GM18508 (cell line): ENCODE data around the gene RFK.
"Not testable (repeated sequence)": the region's sequence is repeated elsewhere in the genome, so short reads cannot be mapped to it uniquely, and the experiment has no call there.

Source experiments
- ATAC-seq: cut with Tn5 transposase; IDR thresholded peaks from one replicate; pipeline ENCODE4 v1.9.1; 2021; ENCODE audit warnings: moderate number of reproducible peaks; ENCODE audit not compliant: insufficient read depth, unreplicated experiment

The RFK gene

GRCh38 chr9:76394195-76394959, at the start of gene RFK:
RFK (minus strand) TSS chr9:76394426; CDS start chr9:76394171, 255 bp downstream.
- peak; percentile 48 for ATAC-seq

DNA sequence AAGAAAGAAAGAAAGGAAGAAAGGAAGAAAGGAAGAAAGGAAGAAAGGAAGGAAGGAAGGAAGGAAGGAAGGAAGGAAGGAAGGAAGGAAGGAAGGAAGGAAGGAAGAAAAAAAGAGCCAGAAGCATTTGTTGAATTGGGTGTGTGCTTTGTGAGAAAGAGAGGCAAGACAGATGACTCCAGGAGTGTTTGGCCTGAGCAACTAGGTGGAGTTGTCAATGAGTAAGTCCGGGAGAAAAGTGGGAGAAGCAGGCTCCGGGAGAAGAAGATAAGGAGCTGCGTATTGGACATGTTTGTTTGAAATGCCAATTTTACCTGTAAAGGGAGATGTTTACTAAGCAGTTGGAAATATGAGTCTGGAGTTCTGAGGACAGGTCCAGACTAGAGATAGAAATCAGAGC, 49.7 kb upstream of the RFK start:
- ATAC-seq = no peak

- ATAC-seq = peak; percentile 48
Measured at GRCh38 chr9:76441551-76442322, 47.5 kb upstream of the RFK start.

DNA sequence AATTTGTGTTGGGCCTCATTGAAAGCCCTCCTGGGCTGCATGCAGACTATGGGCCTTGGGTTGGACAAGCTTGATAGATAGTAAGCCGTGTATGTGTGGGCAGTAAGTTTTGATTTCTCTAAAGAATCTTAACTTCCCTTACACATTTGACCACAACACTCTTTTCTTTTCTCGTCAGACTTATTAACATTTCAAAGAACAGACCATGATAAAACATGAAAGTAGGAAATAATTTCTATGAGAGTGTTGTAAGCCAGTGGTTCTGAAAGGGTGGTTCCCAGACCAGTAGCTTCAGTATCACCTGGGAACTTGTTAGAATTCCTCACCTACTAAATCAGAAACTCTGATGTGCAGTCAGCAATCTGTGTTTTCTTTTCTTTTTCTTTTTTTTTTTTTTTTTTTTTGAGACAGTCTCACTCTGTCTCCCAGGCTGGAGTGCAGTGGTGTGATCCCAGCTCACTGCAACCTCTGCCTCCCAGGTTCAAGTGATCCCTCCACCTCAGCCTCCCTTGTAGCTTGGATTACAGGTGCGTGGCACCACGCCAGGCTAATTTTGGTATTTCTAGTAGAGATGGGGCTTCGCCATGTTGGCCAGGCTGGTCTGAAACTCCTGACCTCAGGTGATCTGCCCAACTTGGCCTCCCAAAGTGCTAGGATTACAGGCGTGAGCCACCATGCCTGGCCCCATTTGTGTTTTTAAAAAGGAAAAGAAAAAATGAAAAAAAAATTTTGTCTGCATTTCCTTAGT, 44.8 kb upstream of the RFK start:
- peak; percentile 68 for ATAC-seq

GRCh38 chr9:76437017-76437699, 42.9 kb upstream of the RFK start:
- ATAC-seq = not testable (repeated sequence)

- not testable (repeated sequence) for ATAC-seq
Measured at GRCh38 chr9:76434897-76435296, 40.7 kb upstream of the RFK start.

DNA sequence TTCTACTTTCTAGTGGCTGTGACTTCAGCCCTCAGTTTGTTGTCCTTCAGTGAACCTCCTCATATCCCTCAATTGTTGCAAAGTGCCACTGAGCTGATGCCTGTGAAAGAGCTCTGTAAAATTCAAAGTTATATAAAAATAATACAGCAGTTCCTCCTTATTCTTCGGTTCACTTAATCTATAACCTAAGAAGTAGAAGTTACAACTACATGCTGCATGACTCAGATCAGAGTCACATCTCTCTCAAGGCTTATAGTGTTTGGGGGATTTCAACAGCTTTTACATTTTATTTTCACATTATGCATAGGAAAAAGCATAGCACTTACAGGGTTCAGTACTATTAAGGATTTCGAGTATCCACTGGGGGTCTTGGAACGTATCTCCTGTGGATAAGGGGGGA, 39.6 kb upstream of the RFK start:
- no peak for ATAC-seq

DNA sequence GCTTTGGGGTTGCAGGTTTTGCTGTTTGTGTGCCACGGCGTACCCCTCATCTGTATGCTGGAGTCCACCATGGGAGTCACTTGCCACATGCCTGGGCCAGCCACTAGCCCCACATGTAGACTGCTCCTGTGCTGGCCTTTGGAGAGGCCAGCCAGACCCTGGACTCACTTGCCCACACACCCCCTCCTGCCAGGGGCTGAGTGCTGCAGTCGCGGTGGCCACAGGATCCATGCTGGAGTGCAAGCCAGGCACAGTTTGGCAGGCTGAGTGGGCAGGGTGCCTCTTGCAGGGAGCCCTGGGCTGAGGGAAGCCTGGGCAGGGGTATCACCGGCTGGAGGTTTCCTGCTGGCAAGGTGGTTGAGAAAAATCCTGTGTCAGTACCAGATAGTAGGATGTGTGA, 39.2 kb upstream of the RFK start:
- no peak for ATAC-seq

DNA sequence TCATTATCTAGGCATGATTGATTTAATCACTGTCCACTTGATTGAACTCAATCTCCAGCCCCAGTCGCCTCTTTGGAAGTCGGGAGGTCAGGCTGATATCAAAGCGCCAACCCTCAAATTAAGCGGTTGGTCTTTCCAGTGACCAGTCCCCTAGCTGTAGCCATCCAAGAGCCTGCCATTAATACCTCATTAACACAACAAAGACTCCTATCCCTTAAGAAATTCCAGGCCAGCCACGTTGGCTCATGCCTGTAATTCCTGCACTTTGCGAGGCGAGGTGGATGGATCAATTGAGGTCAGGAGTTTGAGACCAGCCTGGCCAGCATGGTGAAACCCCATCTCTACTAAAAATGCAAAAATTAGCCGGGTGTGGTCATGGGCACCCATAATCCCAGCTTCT, 37.4 kb upstream of the RFK start:
- no peak for ATAC-seq

DNA sequence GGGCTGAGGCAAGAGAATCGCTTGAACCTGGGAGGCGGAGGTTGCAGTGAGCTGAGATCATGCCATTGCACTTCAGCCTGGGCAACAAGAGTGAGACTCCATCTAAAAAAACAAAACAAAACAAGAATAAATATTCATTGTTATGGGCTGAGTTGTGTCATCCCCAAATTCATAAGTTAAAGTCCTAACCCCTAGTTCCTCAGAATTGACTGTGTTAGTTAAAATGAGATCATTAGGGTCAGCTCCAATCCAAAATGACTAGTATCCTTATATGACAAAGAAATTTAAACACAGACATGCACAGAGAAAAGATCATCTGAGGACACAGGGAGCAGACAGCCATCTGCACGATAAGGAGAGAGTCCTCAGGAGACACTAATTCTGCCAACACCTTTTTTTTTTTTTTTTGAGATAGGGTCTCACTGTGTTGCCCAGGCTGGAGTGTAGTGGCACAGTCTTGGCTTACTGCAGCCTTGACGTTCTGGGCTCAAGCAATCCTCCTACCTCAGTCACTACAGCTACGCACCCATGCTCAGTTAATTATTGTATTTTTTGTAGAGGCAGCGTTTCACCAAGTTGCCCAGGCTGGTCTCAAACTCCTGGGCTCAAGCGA, 32.7 kb upstream of the RFK start:
- ATAC-seq = no peak

- ATAC-seq = no peak
Measured at GRCh38 chr9:76425677-76426453, 31.6 kb upstream of the RFK start.

GRCh38 chr9:76424491-76424890, 30.3 kb upstream of the RFK start:
- ATAC-seq = peak; percentile 56

DNA sequence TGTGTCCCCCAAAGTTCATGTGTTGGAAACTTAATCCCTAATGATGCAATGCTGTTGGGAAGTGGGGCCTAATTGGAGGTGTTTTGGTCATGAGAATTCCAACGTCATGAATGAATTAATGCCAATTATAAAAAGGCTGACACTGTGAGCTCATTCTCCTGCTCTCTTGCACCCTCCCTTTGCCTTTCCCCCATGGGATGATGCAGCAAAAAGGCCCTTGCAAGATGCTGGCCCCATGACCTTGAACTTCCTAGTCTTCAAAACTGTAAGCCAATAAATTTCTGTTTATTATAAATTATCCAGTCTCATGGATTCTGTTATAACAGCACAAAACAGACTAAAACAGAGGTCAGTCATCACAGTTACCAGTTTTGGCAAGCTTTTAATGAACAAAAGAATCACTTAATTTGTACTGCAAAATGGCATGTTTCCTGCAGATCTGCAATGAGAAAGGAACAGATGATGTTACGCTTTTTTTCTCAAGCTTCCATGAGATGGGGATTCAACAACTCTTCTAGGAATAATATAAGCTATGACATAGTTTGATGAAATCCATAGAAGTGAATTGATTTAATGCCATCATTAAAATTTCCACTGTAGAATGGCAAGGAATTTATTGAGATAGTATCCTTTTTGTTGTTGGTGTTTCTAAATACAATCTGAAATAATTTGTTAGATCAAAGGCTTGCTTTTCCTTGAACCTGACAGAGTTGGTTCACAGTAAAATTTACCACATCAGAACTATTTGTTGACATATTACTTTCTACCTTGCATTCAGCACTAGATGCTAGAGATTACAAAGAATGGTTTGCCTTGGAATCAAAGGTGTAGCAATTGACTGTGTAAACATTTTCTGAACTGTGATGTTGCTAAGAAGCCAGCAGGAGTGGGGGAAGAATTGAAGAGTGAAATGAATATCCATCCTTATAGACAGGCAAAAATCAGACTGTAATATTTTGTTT, 29.3 kb upstream of the RFK start:
- no peak for ATAC-seq

DNA sequence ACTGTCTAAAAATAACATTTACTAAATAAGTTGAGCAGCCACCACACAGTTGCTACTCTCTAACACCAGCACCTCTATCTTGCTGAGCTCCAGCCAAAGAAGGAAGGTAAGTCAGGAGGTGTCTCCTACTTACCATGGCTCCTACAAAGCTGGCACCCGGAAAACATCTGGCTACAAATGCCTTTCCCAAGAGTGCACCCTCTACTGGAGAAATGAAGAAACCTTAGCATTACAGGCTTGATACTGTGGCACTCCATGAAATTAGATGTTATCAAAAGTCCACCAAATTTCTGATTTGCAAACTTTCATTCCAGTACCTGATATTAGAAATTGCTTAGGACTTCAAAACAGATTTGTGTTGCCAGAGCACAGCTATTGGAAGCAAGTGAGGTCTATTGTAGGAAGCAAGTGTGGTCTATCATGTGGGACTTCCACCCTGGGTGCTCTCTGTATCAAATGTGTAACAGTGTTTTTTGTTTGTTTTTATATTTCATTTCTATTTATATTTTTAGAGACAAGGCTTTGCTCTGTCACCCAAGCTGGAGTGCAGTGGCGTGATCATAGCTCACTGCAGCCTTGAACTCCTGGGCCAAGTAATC, 25.7 kb upstream of the RFK start:
- ATAC-seq = no peak

- ATAC-seq = no peak
Measured at GRCh38 chr9:76417394-76417793, 23.2 kb upstream of the RFK start.

GRCh38 chr9:76415731-76416130, 21.5 kb upstream of the RFK start:
- no peak for ATAC-seq

GRCh38 chr9:76415154-76415553, 20.9 kb upstream of the RFK start:
- no peak for ATAC-seq

DNA sequence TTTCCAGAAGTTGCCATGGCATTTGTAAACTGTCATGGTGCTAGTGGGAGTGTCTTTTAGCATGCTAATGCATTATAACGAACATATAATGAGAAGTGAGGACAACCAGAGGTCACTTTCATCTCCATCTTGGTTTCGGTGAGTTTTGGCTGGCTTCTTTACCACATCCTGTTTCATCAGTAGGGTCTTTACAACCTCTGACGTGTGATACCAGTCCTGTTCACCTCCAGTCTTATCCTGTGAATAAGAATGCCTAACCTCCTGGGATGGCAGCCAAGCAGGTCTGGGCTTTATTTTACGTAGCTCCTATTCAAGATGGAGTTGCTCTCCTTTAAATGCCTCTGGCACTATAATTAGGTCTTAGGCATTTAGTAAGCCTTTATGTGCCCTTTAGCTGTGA, 20.4 kb upstream of the RFK start:
- peak; percentile 91 for ATAC-seq
